GM23338 (cell line): ENCODE results near the gene ST6GALNAC4.

ENCODE experiments used
- CREB1 ChIP-seq: fragments of 250-450 bp; sonication (Bioruptor Pico); IDR thresholded peaks from 2 replicates; pipeline ENCODE4 v1.5.0; 2020; ENCODE audit warnings: low read depth, mild to moderate bottlenecking, moderate library complexity
- ETS1 ChIP-seq: IDR thresholded peaks from 2 replicates; pipeline ENCODE4 v1.6.1; 2016; ENCODE audit warnings: antibody characterized with exemption
- EZH2 ChIP-seq: fragments of 200-600 bp; sonication (generic); IDR thresholded peaks from one replicate; pipeline ENCODE4 v1.8.0; 2017; ENCODE audit warnings: antibody characterized with exemption, mild to moderate bottlenecking, low read depth; ENCODE audit not compliant: unreplicated experiment
- JUNB ChIP-seq: IDR thresholded peaks from one replicate; pipeline ENCODE4 v1.6.1; 2016; ENCODE audit warnings: antibody characterized with exemption; ENCODE audit not compliant: unreplicated experiment
- POLR2AphosphoS5 ChIP-seq: IDR thresholded peaks from 2 replicates; pipeline ENCODE4 v1.6.1; 2016; ENCODE audit warnings: antibody characterized with exemption, low read depth
- REST ChIP-seq: IDR thresholded peaks from one replicate; pipeline ENCODE4 v1.6.1; 2018; ENCODE audit warnings: antibody characterized with exemption; ENCODE audit not compliant: unreplicated experiment
- STAT1 ChIP-seq: IDR thresholded peaks from one replicate; pipeline ENCODE4 v1.6.1; 2016; ENCODE audit warnings: antibody characterized with exemption; ENCODE audit not compliant: unreplicated experiment
- TF ChIP-seq, protein P1 (sequence below), 2 experiments: fragments of 200-600 bp in 1 of 2; sonication (generic) in 1 of 2; conservative IDR thresholded peaks; 2 replicates each; pipeline versions ENCODE4 v1.5.1 to v1.6.1; 2016 to 2017; ENCODE audit warnings: antibody characterized with exemption in 2 of 2, low read depth in 2 of 2, mild to moderate bottlenecking in 2 of 2, moderate library complexity in 1 of 2

DNA sequence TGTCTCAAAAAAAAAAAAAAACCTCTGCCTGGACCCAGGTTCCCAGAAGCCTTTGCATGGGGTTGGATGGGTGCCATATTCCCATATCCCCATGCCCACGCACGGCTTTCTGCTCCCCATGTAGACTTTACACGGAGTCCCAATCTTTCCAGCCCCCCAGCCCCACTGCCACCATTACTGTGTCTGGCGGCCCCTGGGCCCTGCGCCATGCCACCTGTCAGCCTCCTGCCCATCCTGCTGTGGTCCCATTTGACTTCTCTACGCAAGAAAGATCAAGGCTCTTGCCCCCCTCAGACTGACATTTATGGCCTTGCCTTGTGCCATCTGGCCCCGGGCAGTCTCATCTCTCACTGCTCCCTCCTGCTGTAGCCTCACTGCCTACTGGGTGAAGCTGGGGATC lies 32.9 kb downstream of the ST6GALNAC4 start:
- TF ChIP-seq, protein P1, sequence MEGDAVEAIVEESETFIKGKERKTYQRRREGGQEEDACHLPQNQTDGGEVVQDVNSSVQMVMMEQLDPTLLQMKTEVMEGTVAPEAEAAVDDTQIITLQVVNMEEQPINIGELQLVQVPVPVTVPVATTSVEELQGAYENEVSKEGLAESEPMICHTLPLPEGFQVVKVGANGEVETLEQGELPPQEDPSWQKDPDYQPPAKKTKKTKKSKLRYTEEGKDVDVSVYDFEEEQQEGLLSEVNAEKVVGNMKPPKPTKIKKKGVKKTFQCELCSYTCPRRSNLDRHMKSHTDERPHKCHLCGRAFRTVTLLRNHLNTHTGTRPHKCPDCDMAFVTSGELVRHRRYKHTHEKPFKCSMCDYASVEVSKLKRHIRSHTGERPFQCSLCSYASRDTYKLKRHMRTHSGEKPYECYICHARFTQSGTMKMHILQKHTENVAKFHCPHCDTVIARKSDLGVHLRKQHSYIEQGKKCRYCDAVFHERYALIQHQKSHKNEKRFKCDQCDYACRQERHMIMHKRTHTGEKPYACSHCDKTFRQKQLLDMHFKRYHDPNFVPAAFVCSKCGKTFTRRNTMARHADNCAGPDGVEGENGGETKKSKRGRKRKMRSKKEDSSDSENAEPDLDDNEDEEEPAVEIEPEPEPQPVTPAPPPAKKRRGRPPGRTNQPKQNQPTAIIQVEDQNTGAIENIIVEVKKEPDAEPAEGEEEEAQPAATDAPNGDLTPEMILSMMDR (conservative IDR thresholded peaks at IDR 0.05; ENCODE audit: low read depth in 2 of 2): no peak
- TF ChIP-seq REST (no peak), EZH2 (no peak), JUNB (no peak), CREB1 (CRISPR knock-in tag) (no peak), POLR2AphosphoS5 (no peak), STAT1 (no peak), ETS1 (no peak)
